Calu3 (cell line): ENCODE measurements around the gene ASPDH. TPM values are rescaled to one million over a fixed set of nuclear protein-coding genes. Genes with fewer than 3 reads are reported as not detected.

Experiments used
- BruUV-seq: library from RNA; stranded (reverse); fragments of 400-500 nt; replicated peaks from 2 replicates; lab custom pipeline; 2021; lab: Mats Ljungman, UMichigan
- CTCF ChIA-PET: fragments of 300-600 bp; sonication (Branson Sonifier 250); formaldehyde crosslinking; loops from one replicate; lab custom pipeline; 2022; ENCODE audit warnings: antibody characterized with exemption; lab: Charles Lee
- DNase-seq: peaks from one replicate; pipeline ENCODE4 v3.0.0; 2022
- H3K27ac Mint-ChIP-seq: one replicate; pipeline ENCODE4 v1.8.0; 2022; ENCODE audit warnings: mixed read lengths; ENCODE audit not compliant: unreplicated experiment
- H3K27me3 Mint-ChIP-seq: one replicate; pipeline ENCODE4 v1.8.0; 2022; ENCODE audit warnings: mixed read lengths; ENCODE audit not compliant: unreplicated experiment
- H3K36me3 Mint-ChIP-seq: one replicate; pipeline ENCODE4 v1.8.0; 2022; ENCODE audit warnings: mild to moderate bottlenecking, moderate library complexity, mixed read lengths; ENCODE audit not compliant: insufficient read depth, unreplicated experiment
- H3K4me1 Mint-ChIP-seq: one replicate; pipeline ENCODE4 v1.8.0; 2022; ENCODE audit warnings: mild to moderate bottlenecking, low read depth, mixed read lengths; ENCODE audit not compliant: unreplicated experiment
- H3K4me3 Mint-ChIP-seq: one replicate; pipeline ENCODE4 v1.8.0; 2022; ENCODE audit warnings: mild to moderate bottlenecking, low read depth, moderate library complexity, mixed read lengths; ENCODE audit not compliant: unreplicated experiment
- H3K9me3 Mint-ChIP-seq: one replicate; pipeline ENCODE4 v1.8.0; 2022; ENCODE audit warnings: low read depth, mixed read lengths; ENCODE audit not compliant: unreplicated experiment
- CTCF ChIP-seq: fragments of 200-600 bp; IDR thresholded peaks from one replicate; pipeline ENCODE4 v1.8.0; 2022; ENCODE audit warnings: antibody characterized with exemption; ENCODE audit not compliant: unreplicated experiment
- intact Hi-C: fragments of 100-400 bp; cut with micrococcal nuclease; formaldehyde crosslinking; loops from one replicate; pipeline ENCODE4 v1.10.0; 2022; ENCODE audit not compliant: unreplicated experiment
- total RNA-seq: library from RNA; stranded (reverse); gene quantifications from 2 replicates; pipeline ENCODE4 v1.2.3, GENCODE V29; 2022

The ASPDH gene
- total RNA-seq, 1 experiment from 2014 or later: not detected

- H3K9me3 Mint-ChIP-seq: no peaks in the 10 kb centered on the region
- intact Hi-C loops: no loop called here
- no peak for TF ChIP-seq CTCF
- CTCF ChIA-PET: no interaction called here
- no peak for DNase-seq
- peaks cover 32% of the 10 kb centered on the region for H3K27me3 Mint-ChIP-seq
- H3K36me3 Mint-ChIP-seq: peaks cover 61% of the 10 kb centered on the region
- H3K4me1 Mint-ChIP-seq: peaks cover 13% of the 10 kb centered on the region
- peak overlapping the region; percentile 2 for H3K4me3 Mint-ChIP-seq
- no TSS peak for BruUV-seq
- H3K27ac Mint-ChIP-seq: peak overlapping the region; percentile 18
Measured at GRCh38 chr19:50509366-50509765, 4.3 kb downstream of the ASPDH start.

DNA sequence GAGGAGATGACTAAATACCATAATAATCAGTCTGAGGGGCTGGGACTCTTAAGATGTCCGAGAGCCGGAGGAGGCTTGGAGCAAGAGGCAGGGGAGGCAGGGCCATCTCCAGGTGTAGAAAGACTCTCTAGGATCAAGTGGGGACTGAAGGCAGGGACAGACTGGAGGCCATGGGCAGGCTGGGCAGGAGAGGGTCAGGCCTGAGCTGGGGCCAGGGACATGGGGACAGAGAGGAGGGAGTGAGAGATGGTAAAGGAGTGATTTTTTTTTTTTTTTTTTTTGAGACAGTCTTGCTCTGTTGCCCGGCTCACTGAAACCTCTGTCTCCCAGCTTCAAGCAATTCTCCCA, 4.9 kb downstream of the ASPDH start:
- TSS peak; percentile 71 for BruUV-seq
- H3K9me3 Mint-ChIP-seq: no peaks in the 10 kb centered on the region
- peaks cover 27% of the 10 kb centered on the region for H3K27me3 Mint-ChIP-seq
- no peak overlapping the region for H3K4me3 Mint-ChIP-seq
- CTCF ChIA-PET: no interaction called here
- H3K27ac Mint-ChIP-seq: peak overlapping the region; percentile 18
- peaks cover 13% of the 10 kb centered on the region for H3K4me1 Mint-ChIP-seq
- intact Hi-C loops: no loop called here
- peaks cover 57% of the 10 kb centered on the region for H3K36me3 Mint-ChIP-seq
- TF ChIP-seq CTCF: no peak
- no peak for DNase-seq

DNA sequence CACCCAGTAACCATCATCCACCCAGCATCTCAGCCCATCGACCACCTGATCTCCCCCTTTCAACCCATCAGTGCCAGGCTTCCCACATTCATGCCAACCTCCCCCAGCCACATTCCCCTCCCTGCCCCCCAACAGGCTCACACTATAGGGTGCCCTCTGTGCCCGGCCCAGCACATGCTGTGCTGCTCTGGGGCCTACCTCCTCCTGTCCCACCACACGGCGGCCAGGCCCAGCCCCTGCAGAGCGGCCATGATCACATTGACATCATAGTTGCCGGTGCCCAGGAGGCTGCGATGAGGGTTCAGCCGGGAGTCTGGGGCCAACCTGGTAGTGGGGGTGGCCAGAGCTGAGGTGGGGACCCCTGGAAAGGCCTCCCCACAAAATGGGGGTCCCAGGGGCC, 6.3 kb downstream of the ASPDH start:
- CTCF ChIA-PET: no interaction called here
- peaks cover 13% of the 10 kb centered on the region for H3K27me3 Mint-ChIP-seq
- peaks cover 13% of the 10 kb centered on the region for H3K4me1 Mint-ChIP-seq
- no peak overlapping the region for H3K4me3 Mint-ChIP-seq
- DNase-seq: no peak
- BruUV-seq: no TSS peak
- H3K36me3 Mint-ChIP-seq: peaks cover 44% of the 10 kb centered on the region
- intact Hi-C loops: no loop called here
- no peak overlapping the region for H3K27ac Mint-ChIP-seq
- no peaks in the 10 kb centered on the region for H3K9me3 Mint-ChIP-seq
- no peak for TF ChIP-seq CTCF

DNA sequence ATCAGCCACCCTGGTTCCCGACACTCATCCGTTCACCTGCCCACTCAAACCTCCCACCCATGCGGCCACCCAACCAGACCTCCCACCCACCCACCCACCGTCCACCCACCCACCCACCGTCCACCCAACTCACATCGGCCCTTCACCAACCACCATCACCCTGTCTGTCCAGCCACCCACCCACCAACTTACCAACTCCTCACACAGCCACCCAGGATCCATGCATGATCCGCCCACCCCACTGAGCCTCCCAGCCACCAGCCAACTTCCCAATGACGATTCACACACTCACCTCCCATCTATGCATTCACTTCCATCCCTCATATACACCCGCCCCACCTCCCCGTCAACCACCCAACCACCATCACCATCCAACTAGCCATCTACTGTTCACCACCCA, 7.0 kb downstream of the ASPDH start:
- no TSS peak for BruUV-seq
- H3K27me3 Mint-ChIP-seq: peaks cover 6% of the 10 kb centered on the region
- peaks cover 37% of the 10 kb centered on the region for H3K36me3 Mint-ChIP-seq
- DNase-seq: no peak
- H3K9me3 Mint-ChIP-seq: no peaks in the 10 kb centered on the region
- H3K27ac Mint-ChIP-seq: no peak overlapping the region
- no peak overlapping the region for H3K4me3 Mint-ChIP-seq
- intact Hi-C loops: no loop called here
- CTCF ChIA-PET: no interaction called here
- TF ChIP-seq CTCF: no peak
- H3K4me1 Mint-ChIP-seq: peaks cover 8% of the 10 kb centered on the region
